T-cell (primary cell): ENCODE data around the gene FAM162B. TPM values are rescaled to one million over a fixed set of nuclear protein-coding genes. Genes with fewer than 3 reads are reported as not detected.
"Not testable (repeated sequence)": the region's sequence is repeated elsewhere in the genome, so short reads cannot be mapped to it uniquely, and the experiment has no call there.

Experiments used
- ATAC-seq, 4 experiments: fragments of 200-7000 bp in 3 of 4; fragments of 150-1000 bp in 1 of 4; cut with Tn5 transposase; replicated peaks in 1 of 4; 1 replicate in 3 of 4; 2 replicates in 1 of 4; pipeline ENCODE4 v1.10.0; 2021; ENCODE audit warnings: moderate library complexity in 3 of 4, mild to moderate bottlenecking in 2 of 4, moderate number of reproducible peaks in 1 of 4
- CTCF ChIA-PET, 2 donors: fragments of 300-600 bp; sonication (Branson Sonifier 250); formaldehyde crosslinking; loops; one replicate each; lab custom pipeline; 2022; ENCODE audit warnings: antibody characterized with exemption in 2 of 2; lab: Charles Lee
- POLR2A ChIA-PET, 2 donors: fragments of 300-600 bp; sonication (Branson Sonifier 250); formaldehyde crosslinking; loops; one replicate each; lab custom pipeline; 2022; ENCODE audit warnings: antibody characterized with exemption in 2 of 2; lab: Charles Lee
- DNase-seq, 35 experiments: peaks; one replicate each; pipeline versions ENCODE4 v3.0.0 to v3.0.0-alpha.2; 2013 to 2023
- H3K27ac ChIP-seq: one replicate; pipeline ENCODE4 v1.5.1; 2013; ENCODE audit warnings: low read length
- H3K27me3 ChIP-seq, 2 experiments: replicated peaks in 1 of 2; 1 replicate in 1 of 2; 2 replicates in 1 of 2; pipeline versions ENCODE4 v1.6.1 to v1.7.0; 2013; ENCODE audit warnings: low read length in 1 of 2, mixed read lengths in 1 of 2; ENCODE audit not compliant: control insufficient read depth in 2 of 2, insufficient read depth in 2 of 2; ENCODE audit errors: extremely low read depth in 1 of 2
- H3K36me3 ChIP-seq, 2 donors: 1 replicate in 1 of 2; 2 replicates in 1 of 2; pipeline versions ENCODE4 v1.6.1 to v1.7.0; 2013; ENCODE audit warnings: low read length in 1 of 2; ENCODE audit not compliant: control insufficient read depth in 2 of 2, insufficient read depth in 1 of 2; ENCODE audit errors: extremely low read depth in 1 of 2
- H3K4me1 ChIP-seq, 2 experiments: 1 replicate in 1 of 2; 2 replicates in 1 of 2; pipeline versions ENCODE4 v1.6.1 to v1.7.0; 2013; ENCODE audit warnings: low read length in 2 of 2, mixed read lengths in 1 of 2; ENCODE audit not compliant: insufficient read depth in 2 of 2, control insufficient read depth in 1 of 2; ENCODE audit errors: extremely low read depth in 1 of 2
- H3K4me3 ChIP-seq, 2 donors: 1 replicate in 1 of 2; 2 replicates in 1 of 2; pipeline versions ENCODE4 v1.5.1 to v1.7.0; 2013; ENCODE audit warnings: mild to moderate bottlenecking in 2 of 2, low read length in 1 of 2, moderate library complexity in 1 of 2; ENCODE audit not compliant: control insufficient read depth in 1 of 2; ENCODE audit errors: extremely low read depth in 1 of 2
- H3K9me3 ChIP-seq: 2 replicates; pipeline ENCODE4 v1.7.0; 2013
- H3K27ac Mint-ChIP-seq, 2 donors: one replicate each; pipeline ENCODE4 v1.8.0; 2020 to 2021; ENCODE audit warnings: mild to moderate bottlenecking in 2 of 2, mixed read lengths in 2 of 2
- H3K27me3 Mint-ChIP-seq, 2 donors: one replicate each; pipeline ENCODE4 v1.8.0; 2021 to 2022; ENCODE audit warnings: mixed read lengths in 2 of 2
- H3K36me3 Mint-ChIP-seq: one replicate; pipeline ENCODE4 v1.8.0; 2021; ENCODE audit warnings: mixed read lengths
- H3K4me1 Mint-ChIP-seq, 3 donors: one replicate each; pipeline ENCODE4 v1.8.0; 2020 to 2022; ENCODE audit warnings: mixed read lengths in 3 of 3, mild to moderate bottlenecking in 1 of 3
- H3K4me3 Mint-ChIP-seq, 3 donors: one replicate each; pipeline ENCODE4 v1.8.0; 2020 to 2022; ENCODE audit warnings: mild to moderate bottlenecking in 3 of 3, mixed read lengths in 3 of 3, moderate library complexity in 3 of 3
- H3K9me3 Mint-ChIP-seq, 3 donors: one replicate each; pipeline ENCODE4 v1.8.0; 2020 to 2022; ENCODE audit warnings: mixed read lengths in 3 of 3
- WGBS: methylation state at CpG from one replicate; pipeline ENCODE4 v1.1.5; 2013; ENCODE audit warnings: missing lambda C conversion rate; ENCODE audit not compliant: insufficient coverage; 5-methylcytosine and 5-hydroxymethylcytosine counted together
- total RNA-seq, 35 experiments: library from RNA in 6 of 35; stranded (reverse) in 6 of 35; fragments of 120-200 nt in 1 of 35; gene quantifications; one replicate each; pipeline versions ENCODE4 v1.2.1 to v1.2.4 and lab custom pipeline; 2013 to 2026

Gene FAM162B
- total RNA-seq, 5 donors from 2014 or later (not counting 1 experiment from before 2014, with no cell fraction given), result not detected

GRCh38 chr6:116741571-116741970 lies 23.9 kb downstream of the FAM162B start:
- no peaks in the 10 kb centered on the region for H3K27me3 ChIP-seq
- Mint-ChIP-seq H3K27me3 (peaks cover 0 to 3% of the 10 kb centered on the region in 2 donors), H3K36me3 (peaks cover 13% of the 10 kb centered on the region), H3K27ac (no peak overlapping the region), H3K4me3 (no peak overlapping the region), H3K9me3 (peaks cover 13 to 58% (median 26%) of the 10 kb centered on the region in 3 donors), H3K4me1 (no peaks in the 10 kb centered on the region)
- H3K9me3 ChIP-seq, result peaks cover 4% of the 10 kb centered on the region
- WGBS, result no CpG with 5 or more reads among the region's 1 CpG
- no peaks in the 10 kb centered on the region for H3K36me3 ChIP-seq
- CTCF ChIA-PET, result no interaction called here
- no peaks in the 10 kb centered on the region for H3K4me1 ChIP-seq
- H3K27ac ChIP-seq, result no peak overlapping the region
- no peak for DNase-seq
- ATAC-seq, result no peak
- no peak overlapping the region for H3K4me3 ChIP-seq
- POLR2A ChIA-PET, result no interaction called here

- H3K9me3 ChIP-seq, ATAC-seq, H3K4me3 Mint-ChIP-seq, H3K27me3 ChIP-seq, H3K36me3 ChIP-seq, POLR2A ChIA-PET, H3K4me3 ChIP-seq, H3K27me3 Mint-ChIP-seq, CTCF ChIA-PET, H3K27ac ChIP-seq, H3K27ac Mint-ChIP-seq, H3K4me1 Mint-ChIP-seq, H3K4me1 ChIP-seq, DNase-seq: not testable (repeated sequence)
- H3K36me3 Mint-ChIP-seq, result peaks cover 23% of the 10 kb centered on the region
- peaks cover 15 to 62% (median 35%) of the 10 kb centered on the region in 3 donors for H3K9me3 Mint-ChIP-seq
- WGBS, result no CpG with 5 or more reads among the region's 3 CpGs
These were observed 25.0 kb downstream of the FAM162B start for GRCh38 chr6:116740486-116740885.

GRCh38 chr6:116737004-116737403 lies 28.5 kb downstream of the FAM162B start:
- no CpG with 5 or more reads among the region's 3 CpGs for WGBS
- Mint-ChIP-seq H3K36me3 (peaks cover 45% of the 10 kb centered on the region), H3K27me3 (no peaks in the 10 kb centered on the region), H3K27ac (no peak overlapping the region), H3K4me1 (no peaks in the 10 kb centered on the region), H3K4me3 (no peak overlapping the region), H3K9me3 (peaks cover 6 to 45% (median 27%) of the 10 kb centered on the region in 3 donors)
- H3K36me3 ChIP-seq, result peaks cover 0 to 12% of the 10 kb centered on the region in 2 donors
- no peak overlapping the region for H3K27ac ChIP-seq
- H3K4me3 ChIP-seq, result no peak overlapping the region
- no peaks in the 10 kb centered on the region for H3K4me1 ChIP-seq
- CTCF ChIA-PET, result no interaction called here
- ATAC-seq, result no peak
- no peak for DNase-seq
- POLR2A ChIA-PET, result no interaction called here
- H3K27me3 ChIP-seq, result no peaks in the 10 kb centered on the region
- H3K9me3 ChIP-seq, result peaks cover 4% of the 10 kb centered on the region

- peaks cover 0 to 8% (median 5%) of the 10 kb centered on the region in 3 donors for H3K9me3 Mint-ChIP-seq
- Histone ChIP-seq H3K27me3 (no peaks in the 10 kb centered on the region), H3K4me3 (no peak overlapping the region), H3K27ac (no peak overlapping the region), H3K4me1 (no peaks in the 10 kb centered on the region), H3K9me3 (no peaks in the 10 kb centered on the region), H3K36me3 (peaks cover 4 to 49% of the 10 kb centered on the region in 2 donors)
- peaks cover 69% of the 10 kb centered on the region for H3K36me3 Mint-ChIP-seq
- peaks cover 0 to 2% (median 0%) of the 10 kb centered on the region in 3 donors for H3K4me1 Mint-ChIP-seq
- ATAC-seq, result no peak
- ChIA-PET CTCF (interaction anchor here in 1 of 2 donors (0.6 kb wide), 1 partner anchor 148 kb away, joined by 4 read pairs; no protein-coding TSS in a partner anchor), POLR2A (no interaction called here)
- H3K27ac Mint-ChIP-seq, result no peak overlapping the region
- no peak overlapping the region for H3K4me3 Mint-ChIP-seq
- no peak for DNase-seq
- no peaks in the 10 kb centered on the region for H3K27me3 Mint-ChIP-seq
These were observed 35.0 kb downstream of the FAM162B start for GRCh38 chr6:116730513-116730912.

GRCh38 chr6:116726947-116727346 lies 38.6 kb downstream of the FAM162B start:
- Histone ChIP-seq H3K9me3 (no peaks in the 10 kb centered on the region), H3K36me3 (peaks cover 12 to 60% of the 10 kb centered on the region in 2 donors), H3K4me1 (no peaks in the 10 kb centered on the region), H3K27ac (no peak overlapping the region), H3K4me3 (no peak overlapping the region), H3K27me3 (no peaks in the 10 kb centered on the region)
- Mint-ChIP-seq H3K27ac (no peak overlapping the region), H3K4me3 (no peak overlapping the region), H3K36me3 (peaks cover 73% of the 10 kb centered on the region), H3K27me3 (no peaks in the 10 kb centered on the region), H3K9me3 (no peaks in the 10 kb centered on the region), H3K4me1 (peaks cover 0 to 2% (median 0%) of the 10 kb centered on the region in 3 donors)
- ChIA-PET CTCF (interaction anchor here in 1 of 2 donors (0.6 kb wide), 1 partner anchor 493 kb away, joined by 10 read pairs; no protein-coding TSS in a partner anchor), POLR2A (no interaction called here)
- no peak for DNase-seq
- no peak for ATAC-seq

GRCh38 chr6:116714761-116715160 lies 50.8 kb downstream of the FAM162B start:
- CTCF ChIA-PET, result no interaction called here
- no peak for ATAC-seq
- no peak overlapping the region for H3K27ac Mint-ChIP-seq
- POLR2A ChIA-PET, result no interaction called here
- Histone ChIP-seq H3K27ac (no peak overlapping the region), H3K9me3 (no peaks in the 10 kb centered on the region), H3K4me3 (no peak overlapping the region), H3K4me1 (no peaks in the 10 kb centered on the region), H3K36me3 (peaks cover 2 to 51% of the 10 kb centered on the region in 2 donors), H3K27me3 (no peaks in the 10 kb centered on the region)
- DNase-seq, result no peak
- H3K9me3 Mint-ChIP-seq, result no peaks in the 10 kb centered on the region
- peaks cover 6 to 17% (median 11%) of the 10 kb centered on the region in 3 donors for H3K4me1 Mint-ChIP-seq
- no CpG with 5 or more reads among the region's 2 CpGs for WGBS
- no peak overlapping the region for H3K4me3 Mint-ChIP-seq
- H3K36me3 Mint-ChIP-seq, result peaks cover 59% of the 10 kb centered on the region
- H3K27me3 Mint-ChIP-seq, result no peaks in the 10 kb centered on the region

GRCh38 chr6:116714296-116714695 lies 51.2 kb downstream of the FAM162B start:
- Histone ChIP-seq H3K9me3 (no peaks in the 10 kb centered on the region), H3K4me1 (no peaks in the 10 kb centered on the region), H3K36me3 (peaks cover 6 to 46% of the 10 kb centered on the region in 2 donors), H3K4me3 (no peak overlapping the region), H3K27ac (no peak overlapping the region), H3K27me3 (no peaks in the 10 kb centered on the region)
- H3K36me3 Mint-ChIP-seq, result peaks cover 59% of the 10 kb centered on the region
- ChIA-PET POLR2A (no interaction called here), CTCF (interaction anchor here in 1 of 2 donors (0.6 kb wide), 1 partner anchor 96 kb away, joined by 3 read pairs; no protein-coding TSS in a partner anchor)
- no peaks in the 10 kb centered on the region for H3K9me3 Mint-ChIP-seq
- no peaks in the 10 kb centered on the region for H3K27me3 Mint-ChIP-seq
- H3K4me3 Mint-ChIP-seq, result no peak overlapping the region
- H3K4me1 Mint-ChIP-seq, result peaks cover 5 to 17% (median 11%) of the 10 kb centered on the region in 3 donors
- no peak overlapping the region for H3K27ac Mint-ChIP-seq
- ATAC-seq, result no peak
- no CpG with 5 or more reads among the region's 1 CpG for WGBS
- DNase-seq, result no peak
